Measurements from ENCODE around the gene SNCG.
"Not testable (repeated sequence)": the region's sequence is repeated elsewhere in the genome, so short reads cannot be mapped to it uniquely, and the experiment has no call there.

The SNCG gene

GRCh38 chr10:86972613-86973380, 14.4 kb downstream of the SNCG start:
- H3K4me3 Mint-ChIP-seq, result peak overlapping the region; percentile 85
- peaks cover 29% of the 10 kb centered on the region for H3K4me1 Mint-ChIP-seq (ENCODE audit: low read depth)
- H3K36me3 Mint-ChIP-seq, result no peaks in the 10 kb centered on the region
- H3K9me3 Mint-ChIP-seq (ENCODE audit: low read depth), result no peaks in the 10 kb centered on the region
- H3K27ac Mint-ChIP-seq, result peak overlapping the region; percentile 56
- no peaks in the 10 kb centered on the region for H3K27me3 Mint-ChIP-seq

DNA sequence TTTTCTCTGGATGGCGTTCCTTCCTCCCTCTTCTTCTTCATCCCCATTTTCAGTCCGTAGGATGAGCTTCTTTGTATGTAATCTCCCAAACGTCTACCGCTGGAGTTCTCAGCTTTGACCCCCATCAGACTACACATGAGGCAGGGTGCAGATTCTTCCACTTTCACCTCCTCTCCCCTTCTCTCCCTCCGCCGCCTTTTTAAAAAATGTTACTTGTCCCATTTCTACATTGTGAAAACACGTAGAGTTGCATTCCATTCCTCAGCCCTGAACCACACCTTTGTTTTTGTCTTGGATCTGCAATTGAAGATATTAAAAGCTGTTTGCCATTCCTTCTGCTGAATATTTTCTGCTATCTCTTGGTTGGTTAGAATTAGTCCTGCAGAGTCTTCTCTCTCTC, 16.1 kb downstream of the SNCG start:
- no peak overlapping the region for H3K4me3 Mint-ChIP-seq
- H3K9me3 Mint-ChIP-seq (ENCODE audit: low read depth), result no peaks in the 10 kb centered on the region
- no peaks in the 10 kb centered on the region for H3K27me3 Mint-ChIP-seq
- H3K4me1 Mint-ChIP-seq (ENCODE audit: low read depth), result peaks cover 21% of the 10 kb centered on the region
- no peaks in the 10 kb centered on the region for H3K36me3 Mint-ChIP-seq
- H3K27ac Mint-ChIP-seq, result no peak overlapping the region

DNA sequence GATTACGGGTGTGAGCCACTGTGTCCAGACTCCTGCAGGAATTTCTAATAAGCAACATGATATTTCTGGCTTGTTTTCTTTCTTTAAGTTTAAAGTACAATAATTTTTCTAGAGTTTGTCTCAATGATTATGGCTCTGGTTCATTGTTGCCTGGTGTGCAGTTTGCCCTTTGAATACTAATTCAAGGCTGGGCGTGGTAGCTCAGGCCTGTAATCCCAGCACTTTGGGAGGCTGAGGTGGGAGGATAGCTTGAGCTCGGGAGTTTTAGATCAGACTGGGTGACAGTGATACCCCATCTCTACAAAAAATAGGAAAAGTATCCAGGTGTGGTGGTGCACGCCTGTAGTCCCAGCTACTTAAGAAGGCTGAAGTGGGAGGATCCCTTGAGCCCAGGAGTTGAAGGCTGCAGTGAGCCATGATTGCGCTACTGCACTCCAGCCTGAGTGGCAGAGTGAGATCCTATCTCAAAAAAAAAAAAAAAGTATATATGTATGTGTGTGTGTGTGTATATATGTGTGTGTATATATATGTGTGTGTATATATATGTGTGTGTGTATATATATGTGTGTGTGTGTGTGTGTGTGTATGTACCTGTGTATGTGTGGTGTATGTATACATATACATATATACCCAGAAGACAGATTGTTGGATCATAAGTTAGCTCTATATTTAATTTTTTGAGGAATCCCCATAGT, 18.1 kb downstream of the SNCG start:
- Mint-ChIP-seq H3K36me3 (no peaks in the 10 kb centered on the region), H3K9me3 (ENCODE audit: low read depth) (no peaks in the 10 kb centered on the region), H3K4me1 (ENCODE audit: low read depth) (peaks cover 9% of the 10 kb centered on the region), H3K4me3 (no peak overlapping the region), H3K27ac (no peak overlapping the region), H3K27me3 (no peaks in the 10 kb centered on the region)

DNA sequence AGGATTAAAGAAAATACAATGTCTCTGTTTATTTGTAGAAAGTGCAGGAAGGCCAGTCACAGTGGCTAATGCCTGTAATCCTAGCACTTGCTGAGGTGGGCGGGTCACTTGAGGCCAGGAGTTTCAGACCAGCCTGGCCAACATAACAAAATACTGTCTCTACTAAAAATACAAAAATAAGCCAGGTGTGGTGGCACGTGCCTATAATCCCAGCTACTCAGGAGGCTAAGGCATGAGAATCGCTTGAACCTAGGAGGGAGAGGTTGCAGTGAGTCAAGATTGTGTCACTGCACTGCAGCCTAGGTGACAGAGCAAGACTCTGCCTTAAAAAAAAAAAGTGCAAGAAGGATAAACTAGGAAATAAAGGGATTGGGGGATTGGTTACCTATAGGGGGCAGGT, 20.1 kb downstream of the SNCG start:
- H3K4me3 Mint-ChIP-seq; H3K27me3 Mint-ChIP-seq; H3K4me1 Mint-ChIP-seq (ENCODE audit: low read depth); H3K9me3 Mint-ChIP-seq (ENCODE audit: low read depth); H3K36me3 Mint-ChIP-seq; H3K27ac Mint-ChIP-seq: not testable (repeated sequence)

- H3K9me3 Mint-ChIP-seq (ENCODE audit: low read depth), result no peaks in the 10 kb centered on the region
- H3K36me3 Mint-ChIP-seq, result no peaks in the 10 kb centered on the region
- no peak overlapping the region for H3K4me3 Mint-ChIP-seq
- H3K4me1 Mint-ChIP-seq (ENCODE audit: low read depth), result no peaks in the 10 kb centered on the region
- no peak overlapping the region for H3K27ac Mint-ChIP-seq
- H3K27me3 Mint-ChIP-seq, result no peaks in the 10 kb centered on the region
These were observed 21.0 kb downstream of the SNCG start for GRCh38 chr10:86979296-86979818.

- no peak overlapping the region for H3K27ac Mint-ChIP-seq
- H3K9me3 Mint-ChIP-seq (ENCODE audit: low read depth), result no peaks in the 10 kb centered on the region
- no peak overlapping the region for H3K4me3 Mint-ChIP-seq
- H3K36me3 Mint-ChIP-seq, result no peaks in the 10 kb centered on the region
- H3K27me3 Mint-ChIP-seq, result no peaks in the 10 kb centered on the region
- H3K4me1 Mint-ChIP-seq (ENCODE audit: low read depth), result no peaks in the 10 kb centered on the region
These were observed 21.6 kb downstream of the SNCG start for GRCh38 chr10:86979977-86980448.

DNA sequence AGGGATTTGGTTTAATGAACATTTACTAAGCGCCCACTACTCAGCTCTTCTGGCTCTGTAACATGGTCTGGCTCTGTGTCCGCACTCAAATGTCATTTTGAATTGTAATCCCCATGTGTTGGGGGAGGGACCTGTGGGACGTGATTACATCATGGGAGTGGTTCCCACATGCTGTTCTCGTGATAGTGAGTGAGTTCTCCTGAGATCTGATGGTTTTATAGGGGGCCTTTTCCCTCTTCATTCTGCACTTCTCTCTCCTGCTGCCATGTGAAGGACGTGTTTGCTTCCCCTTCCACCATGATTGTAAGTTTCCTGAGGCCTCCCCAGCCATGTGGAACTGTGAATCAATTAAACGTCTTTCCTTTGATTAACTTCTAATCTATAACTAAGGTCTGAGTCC, 22.6 kb downstream of the SNCG start:
- not testable (repeated sequence) for H3K27me3 Mint-ChIP-seq; H3K27ac Mint-ChIP-seq; H3K36me3 Mint-ChIP-seq; H3K9me3 Mint-ChIP-seq (ENCODE audit: low read depth); H3K4me1 Mint-ChIP-seq (ENCODE audit: low read depth); H3K4me3 Mint-ChIP-seq

- no peak overlapping the region for H3K27ac Mint-ChIP-seq
- no peaks in the 10 kb centered on the region for H3K36me3 Mint-ChIP-seq
- no peaks in the 10 kb centered on the region for H3K4me1 Mint-ChIP-seq (ENCODE audit: low read depth)
- H3K27me3 Mint-ChIP-seq, result no peaks in the 10 kb centered on the region
- H3K4me3 Mint-ChIP-seq, result no peak overlapping the region
- H3K9me3 Mint-ChIP-seq (ENCODE audit: low read depth), result no peaks in the 10 kb centered on the region
These were observed 23.3 kb downstream of the SNCG start for GRCh38 chr10:86981716-86982115.

DNA sequence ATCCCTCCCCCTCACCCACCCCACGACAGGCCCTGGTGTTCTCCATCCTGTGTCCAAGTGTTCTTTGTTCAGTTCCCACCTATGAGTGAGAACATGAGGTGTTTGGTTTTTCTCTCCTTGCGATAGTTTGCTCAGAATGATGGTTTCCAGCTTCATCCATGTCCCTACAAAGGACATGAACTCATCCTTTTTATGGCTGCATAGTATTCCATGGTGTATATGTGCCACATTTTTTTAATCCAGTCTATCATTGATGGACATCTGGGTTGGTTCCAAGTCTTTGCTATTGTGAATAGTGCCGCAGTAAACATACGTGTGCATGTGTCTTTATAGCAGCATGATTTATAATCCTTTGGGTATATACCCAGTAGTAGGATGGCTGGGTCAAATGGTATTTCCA, 26.1 kb downstream of the SNCG start:
- H3K36me3 Mint-ChIP-seq, result not testable (repeated sequence)

GRCh38 chr10:86988520-86988919, 30.1 kb downstream of the SNCG start:
- H3K36me3 Mint-ChIP-seq, result no peaks in the 10 kb centered on the region
- H3K9me3 Mint-ChIP-seq (ENCODE audit: low read depth), result no peaks in the 10 kb centered on the region
- no peaks in the 10 kb centered on the region for H3K4me1 Mint-ChIP-seq (ENCODE audit: low read depth)
- H3K27ac Mint-ChIP-seq, result no peak overlapping the region
- no peak overlapping the region for H3K4me3 Mint-ChIP-seq
- H3K27me3 Mint-ChIP-seq, result no peaks in the 10 kb centered on the region

More for the DNA sequence above, 26.1 kb downstream of the SNCG start:
- not testable (repeated sequence) for H3K9me3 Mint-ChIP-seq (ENCODE audit: low read depth); H3K27me3 Mint-ChIP-seq; H3K4me1 Mint-ChIP-seq (ENCODE audit: low read depth); H3K4me3 Mint-ChIP-seq; H3K27ac Mint-ChIP-seq

- not testable (repeated sequence) for H3K36me3 Mint-ChIP-seq; H3K9me3 Mint-ChIP-seq (ENCODE audit: low read depth); H3K27ac Mint-ChIP-seq; H3K4me1 Mint-ChIP-seq (ENCODE audit: low read depth); H3K4me3 Mint-ChIP-seq; H3K27me3 Mint-ChIP-seq
These were observed 33.0 kb downstream of the SNCG start for GRCh38 chr10:86991362-86991761.

DNA sequence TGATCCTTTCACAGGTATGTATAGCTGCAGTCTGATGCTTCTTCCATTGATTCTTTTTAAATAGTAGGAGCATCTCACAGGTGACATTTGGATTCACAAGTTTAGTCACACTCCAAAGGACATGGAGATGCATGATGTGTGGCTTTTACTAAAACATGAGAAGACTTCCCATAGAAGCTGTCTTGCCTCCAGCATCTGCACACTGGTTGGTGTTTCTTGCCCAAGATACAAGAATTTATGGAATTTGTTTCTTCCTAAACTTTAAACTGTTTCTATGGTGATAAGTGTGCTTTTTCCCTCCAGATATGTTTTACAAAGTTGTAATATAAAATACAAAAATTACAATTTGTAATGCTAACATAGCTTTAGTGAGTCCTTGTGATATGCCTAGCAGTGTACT, 34.1 kb downstream of the SNCG start:
- H3K27me3 Mint-ChIP-seq, result no peaks in the 10 kb centered on the region
- H3K4me3 Mint-ChIP-seq, result no peak overlapping the region
- H3K27ac Mint-ChIP-seq, result no peak overlapping the region
- no peaks in the 10 kb centered on the region for H3K4me1 Mint-ChIP-seq (ENCODE audit: low read depth)
- no peaks in the 10 kb centered on the region for H3K9me3 Mint-ChIP-seq (ENCODE audit: low read depth)
- no peaks in the 10 kb centered on the region for H3K36me3 Mint-ChIP-seq

GRCh38 chr10:86992929-86993328, 34.5 kb downstream of the SNCG start:
- no peaks in the 10 kb centered on the region for H3K36me3 Mint-ChIP-seq
- no peaks in the 10 kb centered on the region for H3K4me1 Mint-ChIP-seq (ENCODE audit: low read depth)
- H3K27me3 Mint-ChIP-seq, result no peaks in the 10 kb centered on the region
- H3K9me3 Mint-ChIP-seq (ENCODE audit: low read depth), result no peaks in the 10 kb centered on the region
- no peak overlapping the region for H3K4me3 Mint-ChIP-seq
- H3K27ac Mint-ChIP-seq, result no peak overlapping the region

DNA sequence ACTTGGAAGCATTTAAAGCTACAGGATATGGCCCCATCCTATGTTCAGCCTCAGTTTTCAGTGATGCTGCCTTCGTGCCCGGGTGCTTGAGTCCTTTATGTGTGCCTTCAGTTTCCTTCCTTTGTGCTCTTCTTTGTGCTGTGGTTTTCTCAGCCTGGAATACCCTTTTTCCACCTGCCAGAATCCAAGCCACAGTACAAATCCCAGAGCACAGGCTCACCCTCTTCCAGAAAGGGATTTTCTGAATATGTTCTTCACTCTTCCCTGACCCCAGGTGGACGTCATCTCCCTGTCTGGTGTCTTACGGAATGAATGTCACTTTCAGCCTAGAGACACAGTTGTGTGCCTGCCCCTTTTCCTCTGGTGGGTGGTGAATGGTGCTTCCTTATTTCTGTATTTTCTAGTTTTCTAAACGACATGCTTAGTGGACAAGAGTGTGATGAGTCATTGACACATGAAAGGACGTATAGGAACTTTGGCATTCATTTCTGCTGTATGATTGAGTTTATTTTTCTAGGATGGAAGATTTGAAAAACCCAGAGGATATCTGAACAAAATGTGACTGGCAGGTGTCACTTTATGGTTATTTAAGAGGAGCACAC, 41.5 kb downstream of the SNCG start:
- not testable (repeated sequence) for H3K27ac Mint-ChIP-seq; H3K27me3 Mint-ChIP-seq; H3K4me3 Mint-ChIP-seq; H3K4me1 Mint-ChIP-seq (ENCODE audit: low read depth); H3K36me3 Mint-ChIP-seq; H3K9me3 Mint-ChIP-seq (ENCODE audit: low read depth)

DNA sequence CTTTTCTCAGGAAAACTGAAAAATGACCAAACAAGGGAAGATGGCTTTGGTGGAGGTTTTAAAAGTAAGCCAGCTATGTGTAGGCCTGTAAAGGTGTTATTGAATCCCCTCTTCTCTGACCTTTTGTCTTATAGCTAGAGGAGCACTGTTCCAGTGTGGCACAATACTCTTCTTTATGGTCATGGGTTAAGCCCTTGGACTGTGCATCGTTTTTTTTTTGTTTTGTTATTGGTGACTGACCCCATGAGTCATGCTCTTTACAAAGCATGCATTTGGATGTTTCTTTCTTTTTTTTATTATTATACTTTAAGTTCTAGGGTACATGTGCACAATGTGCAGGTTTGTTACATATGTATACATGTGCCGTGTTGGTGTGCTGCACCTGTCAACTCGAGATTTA, 42.1 kb downstream of the SNCG start:
- H3K27ac Mint-ChIP-seq, result no peak overlapping the region
- H3K4me1 Mint-ChIP-seq (ENCODE audit: low read depth), result no peaks in the 10 kb centered on the region
- H3K36me3 Mint-ChIP-seq, result no peaks in the 10 kb centered on the region
- H3K9me3 Mint-ChIP-seq (ENCODE audit: low read depth), result no peaks in the 10 kb centered on the region
- H3K27me3 Mint-ChIP-seq, result no peaks in the 10 kb centered on the region
- H3K4me3 Mint-ChIP-seq, result no peak overlapping the region

All from activated naive CD8-positive, alpha-beta T cell (primary cell).